Neuron (in vitro differentiated cells): ENCODE results near the gene ZSWIM8.
A peak's percentile ranks its signal among the peaks of the same experiment; 100 is the strongest.

Experiments used
- H2AFZ ChIP-seq: one replicate; pipeline ENCODE4 v1.6.1; 2013; ENCODE audit warnings: low read depth, mild to moderate bottlenecking, inconsistent platforms, low read length, moderate library complexity
- H3K27me3 ChIP-seq: one replicate; pipeline ENCODE4 v1.6.1; 2013; ENCODE audit warnings: low read length; ENCODE audit not compliant: insufficient read depth
- H3K36me3 ChIP-seq: one replicate; pipeline ENCODE4 v1.6.1; 2013; ENCODE audit warnings: low read length; ENCODE audit not compliant: insufficient read depth
- H3K4me1 ChIP-seq: one replicate; pipeline ENCODE4 v1.6.1; 2013; ENCODE audit warnings: low read length; ENCODE audit not compliant: insufficient read depth
- H3K4me3 ChIP-seq: 2 replicates; pipeline ENCODE4 v1.5.1; 2013; ENCODE audit warnings: mild to moderate bottlenecking, low read length, moderate library complexity
- H3K9me3 ChIP-seq: one replicate; pipeline ENCODE4 v1.6.1; 2013; ENCODE audit warnings: low read length

The ZSWIM8 gene

DNA sequence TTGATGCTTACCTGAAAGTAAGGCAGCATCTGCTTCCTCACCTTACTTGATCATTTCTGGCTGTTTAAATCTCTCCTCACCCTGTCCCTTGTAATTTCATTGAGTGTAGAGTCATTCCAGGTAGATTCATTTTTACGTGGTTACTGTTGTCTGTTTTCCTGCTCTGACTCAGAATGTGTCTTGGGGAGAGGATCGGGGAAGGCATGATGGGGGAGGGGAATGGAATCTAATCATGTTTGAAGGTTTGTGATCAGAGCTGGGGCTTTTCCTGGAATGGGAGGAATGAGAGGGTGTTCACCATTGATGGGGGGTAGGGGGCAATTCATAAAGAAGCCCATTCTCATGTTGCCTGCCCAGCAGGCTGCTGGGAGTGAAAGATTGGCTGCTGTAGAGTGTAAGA, 22.5 kb upstream of the ZSWIM8 start:
- no peak overlapping the region for H2AFZ ChIP-seq
- H3K9me3 ChIP-seq: no peaks in the 10 kb centered on the region
- H3K27me3 ChIP-seq: no peaks in the 10 kb centered on the region
- peaks cover 78% of the 10 kb centered on the region for H3K36me3 ChIP-seq
- H3K4me1 ChIP-seq: no peaks in the 10 kb centered on the region
- no peak overlapping the region for H3K4me3 ChIP-seq

DNA sequence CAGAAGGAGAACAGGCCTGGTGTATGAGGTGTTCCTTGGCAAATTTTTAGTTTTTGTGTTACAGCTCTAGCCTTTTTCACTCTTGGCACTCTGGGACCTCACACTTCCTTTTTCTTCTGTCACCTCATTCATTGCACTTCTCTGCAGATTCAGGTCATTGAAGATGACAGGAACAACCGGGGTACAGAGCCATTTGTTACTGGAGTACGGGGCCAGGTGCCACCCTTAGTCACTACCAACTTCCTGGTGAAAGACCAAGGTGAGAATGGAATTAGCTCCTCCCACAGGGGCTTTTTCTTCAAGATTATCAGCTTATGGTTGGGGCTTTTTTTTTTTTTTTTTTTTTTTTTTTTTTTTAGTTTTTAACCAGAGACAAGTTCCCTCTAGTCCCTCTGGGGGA, 22.1 kb upstream of the ZSWIM8 start:
- Histone ChIP-seq H3K36me3 (peaks cover 78% of the 10 kb centered on the region), H3K27me3 (no peaks in the 10 kb centered on the region), H3K4me1 (no peaks in the 10 kb centered on the region)

DNA sequence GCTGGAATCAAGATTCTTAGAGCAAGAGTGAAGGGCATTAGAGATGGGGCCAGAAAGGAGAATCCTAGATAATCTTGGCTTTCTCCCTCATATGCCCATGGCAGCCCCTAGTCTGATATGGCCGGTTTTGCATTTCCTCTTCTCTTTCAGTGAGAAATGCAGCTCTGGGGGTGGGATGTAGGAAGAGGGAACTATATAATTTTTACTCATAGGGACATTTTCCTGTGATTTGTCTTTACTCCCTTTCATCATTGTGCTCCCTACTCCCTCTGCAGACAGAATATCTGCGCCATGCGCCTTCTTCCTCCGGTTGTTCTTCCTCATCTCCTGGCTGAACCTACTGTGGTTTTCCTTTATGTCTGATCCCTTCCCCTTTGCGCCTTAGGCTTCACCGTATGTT, 20.3 kb upstream of the ZSWIM8 start:
- H3K27me3 ChIP-seq: no peaks in the 10 kb centered on the region
- H3K9me3 ChIP-seq: no peaks in the 10 kb centered on the region
- no peak overlapping the region for H3K4me3 ChIP-seq
- no peak overlapping the region for H2AFZ ChIP-seq
- peaks cover 85% of the 10 kb centered on the region for H3K36me3 ChIP-seq
- no peaks in the 10 kb centered on the region for H3K4me1 ChIP-seq

More for the DNA sequence above, 22.1 kb upstream of the ZSWIM8 start:
- H3K9me3 ChIP-seq: no peaks in the 10 kb centered on the region
- no peak overlapping the region for H2AFZ ChIP-seq
- no peak overlapping the region for H3K4me3 ChIP-seq

DNA sequence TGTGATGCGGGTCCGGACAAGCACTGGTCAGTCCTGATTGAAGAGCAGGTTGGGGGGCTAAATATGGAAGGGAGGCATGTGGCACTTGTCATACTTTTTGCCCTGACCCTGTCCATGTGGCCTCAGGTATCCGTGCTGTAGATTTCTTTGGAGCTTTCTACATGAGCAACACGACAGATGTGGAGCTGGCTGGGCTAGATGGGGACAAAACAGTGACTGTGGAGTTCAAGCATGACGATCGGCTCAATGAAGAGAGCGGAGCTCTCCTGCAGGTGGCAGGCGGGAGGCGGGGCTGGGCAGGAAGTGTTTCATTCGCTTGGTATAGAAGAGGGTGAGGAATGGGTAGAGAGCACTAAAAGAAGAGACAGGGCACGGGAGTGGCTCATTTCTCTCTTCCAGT, 16.5 kb upstream of the ZSWIM8 start:
- Histone ChIP-seq H3K4me1 (peaks cover 14% of the 10 kb centered on the region), H3K27me3 (no peaks in the 10 kb centered on the region), H3K9me3 (no peaks in the 10 kb centered on the region), H3K4me3 (no peak overlapping the region), H2AFZ (no peak overlapping the region), H3K36me3 (peaks cover 69% of the 10 kb centered on the region)

DNA sequence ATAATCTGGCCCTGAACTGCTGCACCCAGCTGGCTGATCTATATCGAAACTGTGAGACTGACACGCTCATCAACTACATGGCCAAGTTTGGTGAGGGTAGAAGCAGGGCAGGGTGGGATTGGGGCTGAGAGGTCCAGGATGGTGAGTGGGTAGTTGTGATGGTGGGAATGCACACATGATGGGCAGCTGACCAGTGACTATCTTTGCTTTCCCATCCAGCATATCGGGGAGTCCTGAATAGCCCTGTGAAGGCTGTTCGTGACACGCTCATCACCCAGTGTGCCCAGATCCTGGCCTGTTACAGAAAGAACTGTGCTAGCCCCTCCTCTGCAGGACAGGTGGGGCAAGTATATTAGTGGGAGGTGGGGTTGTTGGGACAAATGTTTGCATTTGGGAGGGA, 16.0 kb upstream of the ZSWIM8 start:
- H3K4me1 ChIP-seq: peaks cover 18% of the 10 kb centered on the region
- H3K36me3 ChIP-seq: peaks cover 69% of the 10 kb centered on the region
- H3K27me3 ChIP-seq: no peaks in the 10 kb centered on the region
- H3K4me3 ChIP-seq: no peak overlapping the region
- H3K9me3 ChIP-seq: no peaks in the 10 kb centered on the region
- H2AFZ ChIP-seq: no peak overlapping the region

DNA sequence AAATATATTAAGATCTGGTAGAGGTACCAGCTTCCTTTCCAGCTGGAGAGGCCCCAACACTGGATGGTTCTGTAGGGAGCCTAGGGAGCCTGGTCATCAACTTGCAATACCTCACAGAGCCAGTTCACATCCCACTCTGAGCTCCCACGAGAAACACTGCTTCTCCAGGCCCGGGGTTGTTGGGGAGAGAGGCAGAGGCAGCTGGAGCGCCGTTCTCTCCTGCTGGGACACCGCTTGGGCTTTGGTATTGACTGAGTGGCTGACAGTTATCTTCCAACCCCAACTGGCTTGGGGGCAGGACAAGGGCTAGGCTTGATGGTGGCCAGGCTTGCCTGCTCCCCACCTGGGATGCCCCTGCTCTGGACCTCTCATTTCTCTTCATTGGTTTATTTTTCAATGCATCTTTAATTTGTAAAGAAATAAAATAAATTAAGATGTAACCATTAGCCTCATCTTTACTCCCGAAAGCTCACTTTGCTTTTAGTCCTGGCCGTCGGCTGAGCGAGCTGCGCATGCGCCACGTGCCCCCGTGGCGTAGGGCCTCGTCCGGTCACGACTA, 13.6 kb upstream of the ZSWIM8 start:
- H2AFZ ChIP-seq: peak overlapping the region; percentile 94
- no peaks in the 10 kb centered on the region for H3K9me3 ChIP-seq
- H3K36me3 ChIP-seq: peaks cover 60% of the 10 kb centered on the region
- no peaks in the 10 kb centered on the region for H3K27me3 ChIP-seq
- H3K4me1 ChIP-seq: peaks cover 29% of the 10 kb centered on the region
- peak overlapping the region; percentile 84 for H3K4me3 ChIP-seq

DNA sequence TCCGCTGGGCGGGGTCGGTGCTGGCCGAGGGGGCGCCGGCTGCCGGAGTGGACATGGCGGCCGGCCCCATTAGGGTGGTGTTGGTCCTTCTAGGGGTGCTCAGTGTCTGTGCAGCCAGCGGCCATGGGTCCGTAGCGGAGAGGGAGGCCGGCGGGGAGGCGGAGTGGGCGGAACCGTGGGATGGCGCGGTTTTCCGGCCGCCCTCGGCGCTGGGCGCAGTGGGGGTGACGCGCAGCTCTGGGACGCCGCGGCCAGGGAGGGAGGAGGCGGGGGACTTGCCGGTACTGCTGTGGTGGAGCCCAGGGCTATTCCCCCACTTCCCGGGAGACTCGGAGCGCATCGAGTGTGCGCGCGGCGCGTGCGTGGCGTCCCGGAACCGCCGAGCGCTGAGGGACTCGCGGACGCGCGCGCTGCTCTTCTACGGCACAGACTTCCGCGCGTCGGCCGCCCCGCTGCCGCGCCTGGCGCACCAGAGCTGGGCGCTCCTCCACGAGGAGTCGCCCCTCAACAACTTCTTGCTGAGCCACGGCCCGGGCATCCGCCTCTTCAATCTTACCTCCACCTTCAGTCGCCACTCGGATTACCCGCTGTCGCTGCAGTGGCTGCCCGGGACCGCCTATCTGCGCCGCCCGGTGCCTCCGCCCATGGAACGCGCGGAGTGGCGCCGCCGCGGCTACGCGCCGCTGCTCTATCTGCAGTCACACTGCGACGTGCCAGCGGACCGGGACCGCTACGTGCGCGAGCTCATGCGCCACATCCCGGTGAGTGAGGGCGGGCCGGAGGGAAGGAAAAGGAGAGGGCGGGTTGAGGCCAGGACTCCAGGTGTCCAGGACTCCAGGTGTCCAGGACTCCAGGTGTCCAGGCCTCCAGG, 12.9 kb upstream of the ZSWIM8 start:
- peaks cover 29% of the 10 kb centered on the region for H3K4me1 ChIP-seq

DNA sequence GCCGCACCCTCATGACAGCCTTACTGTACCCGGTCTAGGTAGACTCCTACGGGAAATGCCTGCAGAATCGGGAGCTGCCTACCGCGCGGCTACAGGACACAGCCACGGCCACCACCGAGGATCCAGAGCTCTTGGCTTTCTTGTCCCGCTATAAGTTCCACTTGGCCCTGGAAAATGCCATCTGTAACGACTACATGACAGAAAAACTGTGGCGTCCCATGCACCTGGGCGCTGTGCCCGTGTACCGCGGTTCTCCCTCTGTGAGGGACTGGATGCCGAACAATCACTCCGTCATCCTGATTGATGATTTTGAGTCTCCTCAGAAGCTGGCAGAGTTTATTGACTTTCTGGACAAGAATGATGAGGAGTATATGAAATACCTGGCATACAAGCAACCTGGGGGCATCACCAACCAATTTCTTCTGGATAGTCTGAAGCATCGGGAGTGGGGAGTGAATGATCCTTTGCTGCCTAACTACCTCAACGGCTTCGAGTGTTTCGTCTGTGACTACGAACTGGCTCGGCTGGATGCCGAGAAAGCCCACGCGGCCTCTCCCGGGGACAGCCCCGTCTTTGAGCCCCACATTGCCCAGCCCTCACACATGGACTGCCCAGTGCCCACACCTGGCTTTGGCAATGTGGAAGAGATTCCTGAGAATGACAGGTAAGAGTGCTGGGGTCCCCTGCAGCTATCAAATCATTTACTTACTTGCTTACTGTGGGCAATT, 12.1 kb upstream of the ZSWIM8 start:
- Histone ChIP-seq H3K9me3 (no peaks in the 10 kb centered on the region), H3K36me3 (peaks cover 56% of the 10 kb centered on the region), H3K4me3 (peak overlapping the region; percentile 84), H3K27me3 (no peaks in the 10 kb centered on the region), H2AFZ (peak overlapping the region; percentile 94), H3K4me1 (peaks cover 29% of the 10 kb centered on the region)

More for the DNA sequence above, 12.9 kb upstream of the ZSWIM8 start:
- Histone ChIP-seq H2AFZ (peak overlapping the region; percentile 94), H3K27me3 (no peaks in the 10 kb centered on the region), H3K9me3 (no peaks in the 10 kb centered on the region), H3K4me3 (peak overlapping the region; percentile 84), H3K36me3 (peaks cover 58% of the 10 kb centered on the region)

DNA sequence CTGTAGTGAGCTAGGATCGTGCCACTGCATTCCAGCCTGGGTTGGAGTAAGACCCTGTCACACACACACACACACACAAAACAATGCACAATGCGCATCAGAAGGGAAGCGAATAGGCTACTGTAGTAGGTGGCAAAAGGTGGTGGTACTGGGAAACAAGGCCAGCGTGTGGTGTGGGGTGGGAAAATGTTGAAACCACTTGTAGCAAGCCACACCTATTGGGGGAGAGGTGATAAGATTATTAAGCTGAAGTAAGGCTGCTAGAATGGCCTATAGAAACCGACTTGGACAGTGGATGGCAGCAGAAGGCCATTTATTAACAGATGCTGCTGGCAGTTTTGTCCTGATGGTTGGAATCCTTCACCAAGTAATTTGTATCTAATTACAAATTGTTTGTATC, 10.8 kb upstream of the ZSWIM8 start:
- Histone ChIP-seq H3K4me3 (peak overlapping the region; percentile 4), H3K9me3 (no peaks in the 10 kb centered on the region), H2AFZ (no peak overlapping the region), H3K27me3 (no peaks in the 10 kb centered on the region), H3K36me3 (peaks cover 45% of the 10 kb centered on the region), H3K4me1 (peaks cover 29% of the 10 kb centered on the region)

DNA sequence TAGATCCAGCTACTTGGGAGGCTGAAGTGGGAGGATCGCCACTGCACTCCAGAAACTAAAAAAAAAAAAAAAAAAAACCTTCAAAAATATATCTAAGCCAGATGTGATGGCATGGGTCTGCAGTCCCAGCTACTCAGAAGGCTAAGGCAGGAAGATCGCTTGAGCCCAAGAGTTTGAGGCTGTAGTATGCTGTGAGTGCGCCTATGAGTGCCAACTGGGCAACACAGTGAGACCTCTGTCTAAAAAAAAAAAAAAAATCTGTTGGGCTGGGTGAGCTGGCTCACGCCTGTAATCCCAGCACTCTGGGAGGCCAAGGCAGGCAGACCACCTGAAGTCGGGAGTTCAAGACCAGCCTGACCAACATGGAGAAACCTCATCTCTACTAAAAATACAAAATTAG, 6.4 kb upstream of the ZSWIM8 start:
- Histone ChIP-seq H3K27me3 (no peaks in the 10 kb centered on the region), H3K4me3 (no peak overlapping the region), H3K36me3 (peaks cover 27% of the 10 kb centered on the region), H3K4me1 (peaks cover 35% of the 10 kb centered on the region), H2AFZ (no peak overlapping the region), H3K9me3 (no peaks in the 10 kb centered on the region)

DNA sequence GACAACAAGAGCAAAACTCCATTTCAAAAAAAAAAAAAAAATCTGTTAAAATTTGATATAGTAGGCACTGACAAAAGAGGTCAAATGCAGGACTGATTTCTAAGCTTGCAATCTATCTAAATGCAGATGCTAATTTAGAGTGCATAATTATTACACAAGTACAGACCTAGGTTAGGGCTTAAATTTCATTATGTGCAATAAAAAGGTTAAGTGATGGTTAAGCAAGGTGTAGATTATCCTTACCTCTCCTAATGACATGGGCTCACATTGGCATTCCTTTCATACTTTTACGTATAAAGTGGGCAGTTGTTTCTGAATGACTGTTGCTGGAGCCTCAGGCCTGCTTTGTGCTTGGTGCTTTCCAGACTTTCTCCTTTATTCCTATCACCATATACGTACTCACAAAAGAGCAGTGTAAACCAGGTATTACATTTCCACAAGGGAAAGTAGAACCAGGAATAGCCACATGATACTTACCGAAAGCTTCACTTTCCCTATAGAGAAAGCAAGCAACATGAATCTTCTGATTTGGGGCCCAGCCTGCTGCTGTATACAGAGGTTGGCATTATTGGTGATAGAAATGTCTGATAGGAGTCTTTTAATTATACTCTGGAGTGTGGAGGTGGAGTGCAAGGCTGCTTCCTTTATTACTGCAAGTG, 5.7 kb upstream of the ZSWIM8 start:
- no peak overlapping the region for H2AFZ ChIP-seq
- H3K9me3 ChIP-seq: no peaks in the 10 kb centered on the region
- H3K36me3 ChIP-seq: peaks cover 23% of the 10 kb centered on the region
- H3K27me3 ChIP-seq: no peaks in the 10 kb centered on the region
- no peak overlapping the region for H3K4me3 ChIP-seq
- H3K4me1 ChIP-seq: peaks cover 30% of the 10 kb centered on the region

DNA sequence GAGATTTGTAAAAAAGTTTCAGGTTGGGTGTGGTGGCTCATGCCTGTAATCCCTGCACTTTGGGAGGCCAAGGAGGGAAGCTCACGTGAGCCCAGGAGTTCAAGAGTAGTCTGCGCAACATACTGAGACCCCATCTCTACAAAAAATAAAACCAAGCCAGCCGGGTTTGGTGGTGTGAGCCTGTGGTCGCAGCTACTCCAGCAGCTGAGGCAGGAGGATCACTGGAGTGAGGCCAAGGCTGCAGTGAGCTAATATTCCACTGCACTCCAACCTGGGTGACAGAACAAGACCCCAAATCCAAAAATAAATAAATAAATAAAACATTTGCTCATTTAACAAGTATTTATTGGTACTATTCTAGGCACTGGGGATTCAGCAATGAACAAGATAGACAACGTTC, 5.1 kb upstream of the ZSWIM8 start:
- peaks cover 18% of the 10 kb centered on the region for H3K36me3 ChIP-seq
- H3K9me3 ChIP-seq: no peaks in the 10 kb centered on the region
- H3K4me1 ChIP-seq: peaks cover 26% of the 10 kb centered on the region
- H3K27me3 ChIP-seq: no peaks in the 10 kb centered on the region
- peak overlapping the region; percentile 3 for H3K4me3 ChIP-seq
- H2AFZ ChIP-seq: no peak overlapping the region

DNA sequence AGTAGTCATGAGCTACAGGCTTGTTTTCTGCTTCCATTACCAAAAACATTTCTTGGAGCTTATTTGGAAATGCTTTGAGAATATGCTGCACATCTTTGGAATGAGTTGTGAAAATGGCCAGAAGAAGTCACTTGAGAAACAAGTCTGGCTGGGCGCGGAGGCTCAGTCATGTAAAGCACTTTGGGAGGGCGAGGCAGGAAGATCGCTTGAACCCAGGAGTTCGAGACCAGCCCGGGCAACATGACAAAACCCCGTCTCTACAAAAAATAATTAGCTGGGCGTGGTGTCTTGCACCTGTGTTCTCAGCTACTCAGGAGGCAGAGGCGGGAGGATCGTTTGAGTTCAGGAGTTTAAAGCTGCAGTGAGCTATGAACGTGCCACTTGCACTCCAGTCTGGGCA, 4.4 kb upstream of the ZSWIM8 start:
- Histone ChIP-seq H3K27me3 (no peaks in the 10 kb centered on the region), H3K36me3 (peaks cover 11% of the 10 kb centered on the region), H3K4me1 (peaks cover 23% of the 10 kb centered on the region), H3K4me3 (peak overlapping the region; percentile 88), H3K9me3 (no peaks in the 10 kb centered on the region), H2AFZ (no peak overlapping the region)
